ENCODE data around the gene LEP. TPM values are rescaled to one million over a fixed set of nuclear protein-coding genes. Genes with fewer than 3 reads are reported as not detected.

Gene LEP
- total RNA-seq, 1 donor from 2014 or later, result not detected

- DNase-seq (ENCODE audit: low spot score), result no peak
- no peak for ATAC-seq
These were observed 2.2 kb downstream of the LEP start for GRCh38 chr7:128243273-128243672.

GRCh38 chr7:128244861-128245260, 3.8 kb downstream of the LEP start:
- ATAC-seq (no peak), DNase-seq (ENCODE audit: low spot score) (no peak)

DNA sequence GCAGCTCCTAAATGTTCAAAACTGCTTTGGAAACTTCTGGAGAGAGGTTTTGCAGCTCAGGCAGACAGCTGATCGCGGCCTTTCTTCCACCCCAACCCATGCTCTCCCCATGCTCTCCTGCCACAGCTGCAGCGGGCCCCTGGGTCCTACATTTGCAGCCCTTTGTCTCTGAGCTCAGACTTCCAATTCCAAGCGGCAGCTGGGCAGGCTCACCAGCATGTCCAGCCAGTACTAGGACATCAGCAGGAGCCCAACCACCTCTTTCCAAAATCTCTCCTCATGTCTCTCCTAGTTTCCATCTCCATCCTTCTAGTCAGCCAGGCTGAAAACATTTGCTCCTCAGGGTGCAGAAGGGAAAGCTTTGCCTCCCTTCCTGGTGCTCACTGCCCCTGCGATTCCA, 6.0 kb downstream of the LEP start:
- ATAC-seq, result no peak
- no peak for DNase-seq (ENCODE audit: low spot score)

DNA sequence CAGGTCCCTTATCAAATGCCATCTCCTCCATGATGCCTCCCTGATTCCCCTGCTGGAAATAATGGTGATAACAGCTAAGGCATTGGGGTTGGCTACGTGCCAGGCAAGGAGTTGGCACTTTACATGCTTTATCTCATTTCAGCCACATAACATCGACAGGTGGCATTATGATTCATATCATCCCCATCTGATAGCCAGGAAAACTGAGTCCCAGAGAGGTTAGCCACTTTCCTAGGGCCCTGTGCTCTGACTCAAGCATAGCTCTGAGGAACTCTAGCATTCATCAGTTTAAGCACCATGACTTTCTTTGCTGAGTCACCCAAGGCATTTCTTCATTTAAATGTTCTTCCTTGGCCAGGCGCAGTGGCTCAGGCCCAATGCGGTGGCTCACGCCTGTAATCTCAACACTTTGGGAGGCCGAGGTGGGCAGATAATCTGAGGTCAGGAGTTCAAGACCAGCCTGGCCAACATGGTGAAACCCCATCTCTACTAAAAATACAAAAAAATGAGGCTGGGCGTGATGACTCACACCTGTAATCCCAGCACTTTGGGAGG, 6.6 kb downstream of the LEP start:
- ATAC-seq, result no peak
- DNase-seq (ENCODE audit: low spot score), result no peak

DNA sequence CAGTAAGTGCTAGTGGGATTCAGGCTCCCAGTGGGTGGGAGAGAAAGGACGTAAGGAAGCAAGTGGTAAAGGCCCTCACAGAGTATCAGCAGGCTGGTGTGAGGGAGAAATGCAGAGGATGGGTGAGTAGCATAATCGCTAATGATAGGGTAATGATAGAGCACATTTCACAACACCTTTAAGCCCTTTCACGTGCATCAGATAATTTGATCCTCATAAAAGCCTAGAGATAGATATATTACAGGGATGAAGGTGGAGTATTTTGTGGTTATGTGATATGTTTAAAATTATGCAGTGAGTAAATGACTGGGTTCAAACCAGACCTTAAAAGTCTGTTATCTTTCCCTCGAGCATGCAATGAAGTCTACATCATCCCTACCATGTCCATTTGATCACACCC, 10.3 kb downstream of the LEP start:
- DNase-seq (ENCODE audit: low spot score) (no peak), ATAC-seq (no peak)

DNA sequence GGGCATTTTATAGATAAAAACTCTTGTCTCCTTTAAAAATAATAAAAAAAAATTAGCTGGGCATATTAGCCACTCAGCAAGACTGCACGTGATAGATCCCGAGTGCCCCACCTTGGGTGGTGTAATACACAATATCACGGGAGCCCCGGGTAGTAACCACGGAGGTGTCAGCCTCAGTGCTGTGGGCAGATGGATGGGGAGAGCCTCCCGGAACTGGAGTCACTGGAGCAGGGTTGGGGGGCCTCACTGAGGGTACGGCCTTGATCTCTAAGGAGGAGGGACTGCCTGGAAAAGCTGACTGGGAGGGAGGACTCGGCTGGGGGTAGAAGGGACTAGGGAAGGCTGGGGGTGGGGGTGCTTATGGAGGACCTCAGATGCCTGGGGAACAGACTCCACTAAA, 12.6 kb downstream of the LEP start:
- DNase-seq (ENCODE audit: low spot score), result no peak
- ATAC-seq, result no peak

- no peak for DNase-seq (ENCODE audit: low spot score)
- no peak for ATAC-seq
These were observed 13.4 kb downstream of the LEP start for GRCh38 chr7:128254470-128254869.

DNA sequence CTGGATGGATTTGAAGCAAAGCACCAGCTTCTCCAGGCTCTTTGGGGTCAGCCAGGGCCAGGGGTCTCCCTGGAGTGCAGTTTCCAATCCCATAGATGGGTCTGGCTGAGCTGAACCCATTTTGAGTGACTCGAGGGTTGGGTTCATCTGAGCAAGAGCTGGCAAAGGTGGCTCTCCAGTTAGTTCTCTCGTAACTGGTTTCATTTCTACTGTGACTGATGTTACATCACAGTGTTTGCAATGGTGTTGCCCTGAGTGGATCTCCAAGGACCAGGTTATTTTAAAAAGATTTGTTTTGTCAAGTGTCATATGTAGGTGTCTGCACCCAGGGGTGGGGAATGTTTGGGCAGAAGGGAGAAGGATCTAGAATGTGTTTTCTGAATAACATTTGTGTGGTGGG, 14.2 kb downstream of the LEP start:
- ATAC-seq (peak; percentile 50), DNase-seq (ENCODE audit: low spot score) (no peak)

DNA sequence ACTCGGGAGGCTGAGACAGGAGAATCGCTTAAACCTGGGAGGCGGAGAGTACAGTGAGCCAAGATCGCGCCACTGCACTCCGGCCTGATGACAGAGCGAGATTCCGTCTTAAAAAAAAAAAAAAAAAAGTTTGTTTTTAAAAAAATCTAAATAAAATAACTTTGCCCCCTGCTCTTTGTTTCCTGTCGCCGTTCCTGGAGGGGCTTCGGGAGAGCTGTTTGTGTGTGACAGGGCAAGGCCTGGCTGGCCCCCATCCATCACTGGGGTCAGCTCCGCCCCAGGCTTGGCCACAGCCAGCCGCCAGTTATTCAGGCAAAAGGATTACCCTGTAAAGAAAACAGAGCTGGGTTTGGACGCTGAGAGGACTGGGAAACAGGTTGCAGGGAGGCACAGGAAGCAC, 16.4 kb downstream of the LEP start:
- no peak for ATAC-seq
- DNase-seq (ENCODE audit: low spot score), result no peak

DNA sequence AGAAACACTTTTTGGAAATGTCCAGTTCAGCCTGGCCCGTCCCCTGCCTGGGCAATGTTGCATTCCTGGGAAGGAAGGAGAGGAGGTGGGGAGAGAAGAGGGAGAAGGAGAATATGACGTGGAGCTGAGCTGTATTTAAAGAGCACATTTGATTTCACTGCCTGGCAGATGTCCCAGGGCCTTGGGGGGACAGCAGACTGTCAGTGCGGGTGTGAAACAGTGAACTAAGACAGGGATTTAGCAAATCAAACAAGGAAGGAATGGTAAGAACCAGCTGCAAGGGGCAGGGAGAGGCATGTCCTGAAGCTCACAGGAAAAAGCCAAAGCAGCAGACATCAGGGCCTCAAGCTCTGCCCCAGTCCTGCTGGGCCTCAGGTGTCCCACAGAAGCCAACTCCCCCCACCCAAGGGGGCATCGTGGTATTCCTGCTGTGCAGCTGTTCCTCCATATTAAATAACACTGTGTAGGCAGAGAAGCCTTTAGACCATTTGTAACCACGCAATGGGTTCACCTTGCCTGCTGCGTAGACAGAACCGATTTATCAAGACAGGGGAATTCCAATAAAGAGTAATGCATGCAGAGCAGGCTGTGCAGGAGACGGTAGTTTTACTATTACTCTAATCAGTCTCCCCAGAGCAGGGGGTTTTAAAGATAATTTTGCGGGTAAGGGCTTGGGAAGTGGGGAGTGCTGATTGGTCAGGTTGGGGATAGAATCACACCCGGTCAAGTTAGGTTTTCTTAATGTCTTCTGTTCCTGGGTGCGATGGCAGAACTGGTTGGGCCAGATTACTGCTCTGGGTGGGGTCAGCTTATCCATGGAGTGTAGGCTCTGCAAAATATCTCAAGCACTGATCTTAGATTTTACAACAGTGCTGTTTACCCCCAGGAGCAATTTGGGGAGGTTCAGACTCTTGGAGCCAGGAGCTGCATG, 18.3 kb downstream of the LEP start:
- ATAC-seq (no peak), DNase-seq (ENCODE audit: low spot score) (no peak)

DNA sequence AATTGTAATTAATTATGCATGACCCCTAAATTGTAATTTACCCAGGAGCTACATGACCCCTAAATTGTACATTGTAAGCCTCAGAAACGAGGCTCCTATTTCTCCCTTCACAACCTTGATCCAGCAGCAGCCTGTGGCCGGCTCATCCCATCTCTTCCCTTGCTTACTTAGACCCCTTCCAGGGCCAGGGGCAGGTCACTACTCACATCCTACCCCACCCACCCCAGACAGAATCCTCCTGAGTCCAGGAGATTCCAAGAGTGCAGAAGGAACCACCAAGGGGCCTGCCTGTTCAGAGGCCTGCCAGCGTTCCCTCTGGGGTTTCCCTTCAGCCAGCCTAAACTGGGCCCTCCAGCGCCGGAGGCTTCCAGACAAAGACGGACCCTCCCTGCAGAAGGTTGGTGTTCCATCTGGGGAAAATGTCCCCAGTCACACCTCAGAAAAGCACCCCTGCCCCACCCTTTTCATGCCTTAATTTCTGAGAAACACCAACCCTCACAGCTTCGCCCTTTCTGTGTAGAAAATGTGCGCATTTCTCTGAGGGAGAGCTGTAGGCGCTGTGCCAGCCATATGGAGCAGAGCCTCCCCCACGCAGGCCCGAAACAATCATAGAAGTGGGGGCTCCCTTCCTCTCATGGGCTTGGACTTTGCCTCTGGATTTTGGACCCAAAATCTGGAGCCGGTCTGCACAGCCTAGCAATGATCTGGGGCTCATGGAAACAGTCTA, 19.2 kb downstream of the LEP start:
- ATAC-seq (no peak), DNase-seq (ENCODE audit: low spot score) (no peak)

DNA sequence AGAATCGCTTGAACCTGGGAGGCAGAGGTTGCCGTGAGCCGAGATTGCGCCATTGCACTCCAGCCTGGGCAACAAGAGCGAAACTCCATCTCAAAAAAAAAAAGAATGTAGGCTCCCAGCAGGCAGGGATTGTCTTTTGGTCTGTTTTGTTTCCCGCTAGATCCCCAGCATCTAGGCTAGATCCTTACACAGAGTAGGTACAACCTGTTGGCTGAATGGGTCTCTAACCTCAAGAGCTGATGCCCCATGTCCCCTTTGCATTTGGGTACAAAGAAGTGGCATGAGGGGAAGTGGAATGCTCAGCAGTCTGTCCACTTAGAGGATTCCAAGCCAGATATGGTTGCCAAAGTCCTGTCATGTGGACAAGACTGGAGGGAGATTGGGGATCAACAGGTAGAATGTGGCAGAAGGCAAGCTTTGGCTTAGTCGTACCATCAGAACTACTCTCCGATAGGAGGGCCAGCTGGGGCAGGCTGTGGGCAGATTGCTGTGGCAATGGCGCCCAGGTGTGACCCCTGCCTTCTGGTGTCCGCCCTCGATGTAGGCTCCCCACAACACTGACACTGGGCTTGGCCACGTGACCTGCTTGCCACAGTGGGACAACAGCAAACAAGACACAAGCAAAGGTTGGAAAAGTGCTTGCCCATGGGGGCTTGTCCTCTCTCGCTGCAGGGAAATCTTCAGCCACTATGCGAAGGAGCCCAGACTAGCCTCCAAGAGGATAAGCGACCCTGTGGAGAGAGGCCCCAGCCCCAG, 21.4 kb downstream of the LEP start:
- DNase-seq (ENCODE audit: low spot score) (no peak), ATAC-seq (no peak)

DNA sequence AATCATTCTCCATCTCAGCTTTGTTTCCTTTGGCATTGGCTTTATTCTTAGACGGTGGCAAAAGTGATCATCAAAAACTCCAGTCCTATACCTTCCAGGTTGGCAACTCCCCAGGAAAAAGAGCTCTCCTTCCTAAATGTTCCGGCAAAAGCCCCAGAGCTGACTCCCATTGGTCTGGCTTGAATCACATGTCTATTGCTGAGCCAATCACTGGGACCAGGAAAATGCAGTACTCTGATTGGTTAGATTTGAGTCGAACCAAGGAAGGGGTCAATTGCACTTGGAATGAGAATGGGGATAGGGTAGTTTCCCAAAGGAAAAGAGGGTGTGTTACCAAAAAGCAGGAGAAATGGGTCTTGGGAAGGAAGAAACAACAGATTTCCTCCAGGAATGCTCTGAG, 22.3 kb downstream of the LEP start:
- no peak for ATAC-seq
- no peak for DNase-seq (ENCODE audit: low spot score)

DNA sequence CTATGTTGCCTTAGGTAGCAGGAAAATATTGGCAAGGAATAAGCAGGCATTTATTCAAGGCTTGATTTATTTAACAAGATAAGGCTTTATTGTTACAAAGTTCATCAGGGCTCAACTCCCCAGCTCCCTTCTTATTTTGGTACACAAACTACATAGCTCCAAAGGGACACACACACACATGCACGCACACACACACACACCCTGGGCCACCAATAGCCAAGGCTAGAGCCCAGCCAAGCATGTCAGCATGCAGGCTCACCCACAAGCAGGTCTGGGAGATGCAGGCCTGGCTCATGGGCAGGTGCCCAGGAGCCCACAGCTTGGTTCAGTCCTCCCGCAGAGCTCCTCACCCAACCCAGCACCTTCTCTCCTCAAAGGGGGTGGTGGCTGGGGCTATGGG, 23.4 kb downstream of the LEP start:
- ATAC-seq (peak; percentile 62), DNase-seq (ENCODE audit: low spot score) (no peak)

- ATAC-seq (no peak), DNase-seq (ENCODE audit: low spot score) (no peak)
These were observed 24.3 kb downstream of the LEP start for GRCh38 chr7:128265156-128265905.

DNA sequence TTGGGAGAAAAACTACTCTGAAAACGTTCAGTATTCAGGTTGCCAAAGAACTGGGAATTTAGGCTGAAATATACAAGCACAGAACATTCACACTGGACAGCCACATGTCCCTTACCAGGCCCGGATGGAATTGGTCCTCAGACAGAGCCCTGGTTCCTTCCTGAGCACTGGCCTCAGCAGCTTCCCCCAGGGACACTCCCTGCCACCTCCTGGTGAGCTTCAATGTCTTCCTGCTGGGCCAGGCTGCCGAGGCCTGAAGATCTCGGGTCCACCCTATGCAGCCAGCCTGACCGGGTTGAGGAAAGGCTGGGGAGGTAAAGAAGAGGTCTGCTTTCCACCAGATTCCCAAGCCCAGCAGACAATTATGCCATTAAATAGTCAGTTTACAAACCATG, 24.8 kb downstream of the LEP start:
- no peak for DNase-seq (ENCODE audit: low spot score)
- ATAC-seq, result no peak

GRCh38 chr7:128266529-128266882, 25.4 kb downstream of the LEP start:
- ATAC-seq, result no peak

GRCh38 chr7:128266883-128267594, 26.0 kb downstream of the LEP start:
- DNase-seq (ENCODE audit: low spot score), result no peak
- ATAC-seq, result peak; percentile 35

More at GRCh38 chr7:128266529-128266882, 25.4 kb downstream of the LEP start:
- no peak for DNase-seq (ENCODE audit: low spot score)

DNA sequence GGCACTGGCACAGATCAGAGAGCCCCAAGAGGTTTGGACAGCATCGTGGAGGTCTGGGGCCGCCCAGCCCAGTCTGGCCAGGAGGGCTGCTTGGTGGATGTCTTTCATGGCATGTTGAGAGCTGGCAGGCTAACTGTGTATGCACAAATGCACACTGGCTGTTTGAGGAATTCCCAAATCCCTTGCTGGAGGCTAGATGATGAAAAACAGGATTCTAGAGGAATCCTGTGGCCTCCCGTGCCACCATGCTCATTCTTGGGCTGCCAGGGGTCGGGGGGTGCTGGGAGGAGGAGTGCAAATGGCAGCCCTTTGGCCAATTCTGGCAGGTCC, 26.5 kb downstream of the LEP start:
- ATAC-seq (no peak), DNase-seq (ENCODE audit: low spot score) (no peak)

GRCh38 chr7:128268233-128268632, 27.2 kb downstream of the LEP start:
- no peak for DNase-seq (ENCODE audit: low spot score)

More at GRCh38 chr7:128268233-128268632, 27.2 kb downstream of the LEP start:
- ATAC-seq, result no peak
